KMS-11 (cell line): Measurements from ENCODE around the gene SMAD3.

Source experiments
- H2AFZ ChIP-seq: fragments of 200-600 bp; sonication (generic); 2 replicates; pipeline ENCODE4 v1.6.1; 2016; ENCODE audit warnings: antibody characterized with exemption, mixed run types, low read depth
- H3K27ac ChIP-seq: fragments of 200-600 bp; sonication (generic); 2 replicates; pipeline ENCODE4 v1.6.1; 2016; ENCODE audit warnings: mild to moderate bottlenecking, mixed run types
- H3K27me3 ChIP-seq: fragments of 200-600 bp; sonication (generic); 2 replicates; pipeline ENCODE4 v1.6.1; 2017; ENCODE audit warnings: mild to moderate bottlenecking, low read depth, mixed run types, moderate library complexity; ENCODE audit not compliant: insufficient read depth
- H3K36me3 ChIP-seq: fragments of 200-600 bp; sonication (generic); 2 replicates; pipeline ENCODE4 v1.6.1; 2017; ENCODE audit warnings: mild to moderate bottlenecking, mixed run types; ENCODE audit not compliant: insufficient read depth
- H3K4me1 ChIP-seq: fragments of 200-600 bp; sonication (generic); 2 replicates; pipeline ENCODE4 v1.6.1; 2016; ENCODE audit warnings: mild to moderate bottlenecking, low read depth, mixed run types; ENCODE audit not compliant: poor library complexity, severe bottlenecking
- H3K4me2 ChIP-seq: fragments of 200-600 bp; sonication (generic); 2 replicates; pipeline ENCODE4 v1.7.0; 2016; ENCODE audit warnings: mild to moderate bottlenecking, mixed run types
- H3K4me3 ChIP-seq: fragments of 200-600 bp; sonication (generic); IDR thresholded peaks from 2 replicates; pipeline ENCODE4 v1.6.1; 2017; ENCODE audit warnings: low read depth, low read length, mixed read lengths; ENCODE audit not compliant: insufficient read depth
- H3K79me2 ChIP-seq: fragments of 200-600 bp; sonication (generic); 2 replicates; pipeline ENCODE4 v1.6.1; 2016; ENCODE audit warnings: low read depth, mixed run types; ENCODE audit not compliant: insufficient read depth
- H3K9ac ChIP-seq: fragments of 200-600 bp; sonication (generic); 2 replicates; pipeline ENCODE4 v1.6.1; 2016; ENCODE audit warnings: mild to moderate bottlenecking, mixed run types
- H4K20me1 ChIP-seq: fragments of 200-600 bp; sonication (generic); 2 replicates; pipeline ENCODE4 v1.6.1; 2016; ENCODE audit warnings: mild to moderate bottlenecking, mixed run types; ENCODE audit not compliant: insufficient read depth
- CTCF ChIP-seq: fragments of 200-600 bp; sonication (generic); conservative IDR thresholded peaks from 2 replicates; pipeline ENCODE4 v1.6.1; 2017; ENCODE audit warnings: low read depth, mild to moderate bottlenecking, antibody characterized with exemption, low read length, moderate library complexity, mixed read lengths

The SMAD3 gene

GRCh38 chr15:67156834-67157233 lies 91.4 kb downstream of the SMAD3 start:
- Histone ChIP-seq H3K27ac (no peak overlapping the region), H4K20me1 (no peaks in the 10 kb centered on the region), H2AFZ (no peak overlapping the region), H3K4me1 (no peaks in the 10 kb centered on the region), H3K79me2 (no peaks in the 10 kb centered on the region), H3K36me3 (no peaks in the 10 kb centered on the region), H3K4me3 (no peak overlapping the region), H3K9ac (no peak overlapping the region), H3K27me3 (no peaks in the 10 kb centered on the region), H3K4me2 (no peak overlapping the region)
- no peak for TF ChIP-seq CTCF

DNA sequence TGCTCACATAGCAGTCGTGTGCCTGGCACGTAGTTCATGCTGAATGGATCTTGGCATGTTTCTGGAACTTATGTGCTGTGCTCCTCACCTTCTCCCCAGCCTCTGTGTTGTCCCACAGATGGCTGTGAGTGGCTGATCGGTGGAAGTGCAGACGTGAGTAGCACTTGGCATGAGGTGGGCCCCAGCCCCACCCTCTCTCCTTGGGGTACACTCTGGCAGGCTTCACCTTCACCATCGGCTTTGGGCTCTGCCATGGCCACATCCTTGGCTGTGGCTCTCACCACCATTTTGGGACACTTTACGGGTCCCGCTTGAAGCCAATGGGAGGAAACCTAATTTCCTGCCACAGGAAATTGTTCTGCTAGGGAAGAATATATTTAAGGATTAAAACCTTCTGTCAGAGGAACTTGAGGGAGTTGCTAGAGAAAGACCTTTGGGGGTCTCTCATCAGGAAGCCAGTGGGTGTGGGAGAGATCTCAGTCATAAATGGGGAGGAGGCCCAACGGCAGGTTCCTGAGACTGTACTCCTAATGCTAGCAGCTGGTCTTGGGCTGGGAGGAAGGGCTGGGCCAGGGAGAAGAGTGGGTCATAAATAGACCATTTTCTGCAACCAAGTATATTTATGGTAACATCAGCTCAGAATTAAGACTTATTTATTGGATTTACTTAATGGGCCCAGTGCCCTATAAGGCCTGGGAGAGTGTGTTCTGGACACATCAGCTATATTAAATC lies 92.3 kb downstream of the SMAD3 start:
- no peaks in the 10 kb centered on the region for H3K27me3 ChIP-seq
- no peak overlapping the region for H3K9ac ChIP-seq
- no peak overlapping the region for H2AFZ ChIP-seq
- H4K20me1 ChIP-seq = no peaks in the 10 kb centered on the region
- H3K4me2 ChIP-seq = no peak overlapping the region
- TF ChIP-seq CTCF = no peak
- H3K27ac ChIP-seq = no peak overlapping the region
- no peaks in the 10 kb centered on the region for H3K79me2 ChIP-seq
- H3K36me3 ChIP-seq = no peaks in the 10 kb centered on the region
- H3K4me1 ChIP-seq = no peaks in the 10 kb centered on the region
- no peak overlapping the region for H3K4me3 ChIP-seq

- Histone ChIP-seq H3K4me1 (no peaks in the 10 kb centered on the region), H2AFZ (no peak overlapping the region), H3K4me3 (no peak overlapping the region), H3K27me3 (no peaks in the 10 kb centered on the region), H3K27ac (no peak overlapping the region), H3K36me3 (no peaks in the 10 kb centered on the region), H3K79me2 (no peaks in the 10 kb centered on the region), H4K20me1 (no peaks in the 10 kb centered on the region), H3K9ac (no peak overlapping the region), H3K4me2 (no peak overlapping the region)
- TF ChIP-seq CTCF = no peak
Measured at GRCh38 chr15:67158367-67158766, 93.0 kb downstream of the SMAD3 start.

DNA sequence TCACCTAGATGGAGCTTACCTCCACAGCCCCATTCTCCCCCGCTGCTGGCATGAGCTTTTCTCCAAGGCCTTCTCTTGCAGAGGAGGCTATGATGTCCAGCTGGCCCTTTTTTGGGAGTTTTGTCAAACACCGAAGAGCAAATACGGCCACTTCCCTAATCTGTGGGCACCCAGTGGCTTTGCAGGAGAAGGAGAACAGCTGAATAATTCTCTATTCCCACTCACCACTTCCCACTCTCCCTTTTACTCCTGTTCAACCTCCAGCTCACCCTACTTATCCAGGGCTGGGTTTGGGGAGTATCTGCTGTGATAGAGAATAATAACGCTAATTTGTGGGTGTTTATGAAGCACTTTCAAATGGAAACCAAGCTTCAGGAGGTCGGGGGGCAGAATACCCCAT lies 96.0 kb downstream of the SMAD3 start:
- H2AFZ ChIP-seq = no peak overlapping the region
- TF ChIP-seq CTCF = no peak
- no peak overlapping the region for H3K4me2 ChIP-seq
- no peaks in the 10 kb centered on the region for H4K20me1 ChIP-seq
- H3K4me1 ChIP-seq = no peaks in the 10 kb centered on the region
- no peak overlapping the region for H3K4me3 ChIP-seq
- H3K79me2 ChIP-seq = no peaks in the 10 kb centered on the region
- H3K36me3 ChIP-seq = no peaks in the 10 kb centered on the region
- no peak overlapping the region for H3K27ac ChIP-seq
- H3K27me3 ChIP-seq = no peaks in the 10 kb centered on the region
- H3K9ac ChIP-seq = no peak overlapping the region
